Skeletal muscle cell (primary cell): Measurements from ENCODE around the gene RPTOR.

Source experiments
- DNase-seq: peaks from one replicate; pipeline ENCODE4 v3.0.0-alpha.2; 2010; ENCODE audit warnings: low read depth
- H3K4me3 ChIP-seq: 2 replicates; pipeline ENCODE4 v1.5.1; 2011; ENCODE audit warnings: low read depth, mild to moderate bottlenecking, control low read depth, low read length, moderate library complexity

Gene RPTOR

DNA sequence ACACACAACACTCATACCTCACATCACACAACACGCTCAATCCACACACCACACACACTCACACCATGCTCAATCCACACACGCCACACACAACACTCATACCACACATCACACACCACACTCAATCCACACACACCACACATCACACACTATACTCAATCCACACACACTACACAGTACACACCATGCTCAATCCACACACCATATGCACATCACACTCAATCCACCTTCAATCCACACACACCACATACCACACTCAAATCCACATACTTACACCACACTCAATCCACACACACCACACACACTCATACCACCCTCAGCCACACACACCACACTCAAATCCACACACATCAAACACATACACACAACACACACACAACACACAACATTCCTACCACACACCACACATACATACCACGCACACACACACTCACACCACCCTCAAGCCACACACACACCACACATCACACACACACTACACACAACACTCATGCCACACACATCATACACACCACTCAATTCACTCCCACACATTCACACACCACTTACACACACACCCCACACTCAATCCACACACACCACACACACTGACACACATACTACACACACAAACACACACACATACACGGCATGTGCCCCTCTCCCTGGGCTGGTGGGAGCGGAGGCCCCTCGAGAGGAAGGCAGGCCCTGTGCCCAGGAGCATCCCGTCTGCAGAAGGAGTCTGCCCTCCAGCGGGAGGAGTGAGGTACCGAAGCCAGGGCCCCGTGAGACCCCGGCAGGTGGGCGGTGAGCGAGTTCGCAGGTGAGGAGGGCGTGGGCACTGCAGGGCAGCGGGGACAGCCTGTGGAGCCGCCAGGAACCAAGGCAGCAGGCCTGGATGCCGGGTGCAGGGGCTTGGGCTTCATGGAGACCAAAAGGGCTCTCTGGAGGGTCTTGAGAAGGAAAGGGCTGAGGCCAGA, 33.1 kb upstream of the RPTOR start:
- H3K4me3 ChIP-seq = no peak overlapping the region
- DNase-seq = no peak

DNA sequence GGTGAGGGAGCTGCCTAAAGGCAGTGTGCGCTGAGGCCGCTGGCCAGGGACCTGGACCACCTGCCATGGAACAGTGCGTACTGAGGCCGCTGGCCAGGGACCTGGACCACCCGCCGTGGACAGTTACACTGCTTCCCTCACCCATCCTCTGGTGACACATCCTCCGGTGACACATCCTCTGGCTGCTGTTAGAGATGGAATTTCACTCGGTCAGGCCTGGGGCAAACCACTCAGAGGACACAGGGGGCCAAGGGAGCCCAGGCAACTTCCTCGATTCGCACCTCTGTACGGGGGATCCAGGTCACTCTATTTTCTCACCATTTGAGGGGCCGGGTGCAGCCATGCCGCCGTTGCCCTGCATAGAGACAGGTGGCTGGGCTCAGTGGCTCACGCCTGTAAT, 32.4 kb upstream of the RPTOR start:
- no peak overlapping the region for H3K4me3 ChIP-seq
- no peak for DNase-seq

DNA sequence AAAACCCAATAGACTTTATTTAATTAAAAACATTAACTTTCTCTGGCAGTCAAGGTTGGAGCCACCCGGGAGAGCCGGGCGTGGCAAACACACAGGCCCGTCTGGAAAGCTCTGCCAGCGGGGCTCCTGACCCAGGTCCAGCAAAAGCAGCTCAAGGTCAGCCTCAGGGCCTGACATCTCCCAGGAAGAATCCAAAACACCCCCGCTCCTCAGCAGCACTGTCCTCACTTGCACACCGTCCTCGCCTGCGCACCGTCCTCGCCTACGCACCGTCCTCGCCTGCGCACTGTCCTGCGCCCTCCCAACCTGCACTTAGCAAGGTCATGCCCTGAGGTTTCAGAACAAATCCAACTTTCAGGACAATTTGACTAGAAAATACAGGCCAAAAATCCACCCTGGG, 31.4 kb upstream of the RPTOR start:
- DNase-seq = no peak
- no peak overlapping the region for H3K4me3 ChIP-seq

DNA sequence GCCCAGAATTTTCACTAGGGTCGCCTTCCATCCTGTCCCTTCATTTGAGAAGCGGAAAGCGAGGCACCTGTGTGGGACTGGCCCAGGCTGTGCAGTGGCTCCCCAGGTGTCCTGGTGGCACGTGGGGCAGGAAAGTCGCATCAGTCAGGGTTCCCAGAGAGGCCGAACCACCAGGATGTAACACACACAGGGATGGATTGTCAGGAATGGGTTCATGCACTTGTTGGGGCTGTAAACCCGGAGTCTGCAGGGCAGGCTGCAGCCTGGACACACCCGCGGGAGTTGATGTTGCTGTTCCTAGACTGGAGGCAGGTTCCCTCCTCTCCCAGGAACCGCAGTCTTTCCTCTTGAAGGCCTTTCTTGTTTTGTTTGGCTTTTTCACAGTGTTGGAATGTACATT, 30.7 kb upstream of the RPTOR start:
- no peak for DNase-seq
- H3K4me3 ChIP-seq = no peak overlapping the region

DNA sequence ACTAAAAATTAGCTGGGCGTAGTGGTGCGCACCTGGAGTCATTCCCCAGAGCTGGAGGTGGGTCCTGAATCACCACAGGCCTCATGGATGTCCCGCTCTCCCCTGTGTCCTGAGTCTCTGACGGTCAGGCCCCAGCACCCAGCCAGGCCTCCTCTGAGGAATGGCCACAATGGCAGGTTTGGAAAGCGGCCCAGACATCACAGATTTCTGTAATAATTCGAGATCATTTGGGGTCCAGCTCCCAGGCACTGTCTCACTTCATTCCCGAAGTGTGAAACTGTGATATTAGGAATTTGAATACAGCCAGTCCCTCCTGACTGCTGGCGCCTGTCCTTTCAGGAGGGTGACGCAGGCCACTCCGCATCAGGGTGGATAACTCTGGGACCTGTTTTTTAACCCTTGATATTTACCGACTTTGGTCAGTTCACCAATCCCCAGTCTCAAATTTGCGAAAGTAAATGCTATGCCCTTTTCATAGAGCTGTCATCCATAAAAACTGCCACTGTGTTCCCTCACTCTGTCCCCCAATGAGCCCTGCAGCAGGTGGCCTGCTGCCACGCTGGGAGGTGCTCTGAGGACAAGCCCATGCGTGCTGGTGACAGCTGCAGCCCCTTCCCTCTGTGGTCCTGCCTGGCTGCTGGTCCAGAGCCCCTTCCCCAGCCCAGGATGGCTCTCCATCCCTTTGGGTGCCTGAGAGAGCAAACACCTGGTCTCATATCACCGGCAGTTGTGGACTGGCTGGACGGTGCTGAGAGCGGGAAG, 28.3 kb upstream of the RPTOR start:
- no peak overlapping the region for H3K4me3 ChIP-seq
- DNase-seq = no peak

DNA sequence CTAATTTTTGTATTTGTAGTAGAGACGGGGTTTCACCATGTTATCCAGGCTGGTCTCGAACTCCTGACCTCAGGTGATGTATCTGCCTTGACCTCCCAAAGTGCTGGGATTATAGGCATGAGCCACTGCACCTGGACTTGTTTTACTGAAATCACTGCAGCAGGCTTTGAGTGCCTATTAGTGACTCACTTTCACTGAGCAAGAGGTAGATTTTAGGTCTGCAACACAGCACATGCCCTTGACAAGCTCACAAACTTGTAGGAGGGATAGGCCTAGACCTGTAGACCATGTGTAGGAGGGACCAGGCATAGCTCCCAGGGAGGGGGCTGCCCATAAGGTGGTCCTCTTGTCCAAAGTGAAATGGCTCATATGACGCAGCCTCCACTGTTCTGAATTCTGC, 27.0 kb upstream of the RPTOR start:
- DNase-seq = no peak
- no peak overlapping the region for H3K4me3 ChIP-seq

DNA sequence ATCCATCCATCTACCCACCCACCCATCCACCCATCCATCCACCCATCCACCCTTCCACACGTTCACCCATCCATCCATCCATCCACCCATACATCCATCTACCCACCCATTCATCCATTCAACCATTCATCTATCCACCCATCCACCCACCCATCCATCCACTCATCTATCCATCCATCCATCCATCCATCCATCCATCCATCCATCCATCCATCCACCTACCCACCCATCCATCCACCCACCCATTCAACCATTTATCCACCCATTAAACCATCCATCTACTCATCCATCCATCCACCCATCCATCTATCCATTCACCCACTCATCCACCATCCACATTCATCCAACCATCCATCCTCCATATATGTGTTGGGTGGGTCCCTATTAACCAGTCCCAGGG, 26.2 kb upstream of the RPTOR start:
- no peak for DNase-seq
- H3K4me3 ChIP-seq = no peak overlapping the region

DNA sequence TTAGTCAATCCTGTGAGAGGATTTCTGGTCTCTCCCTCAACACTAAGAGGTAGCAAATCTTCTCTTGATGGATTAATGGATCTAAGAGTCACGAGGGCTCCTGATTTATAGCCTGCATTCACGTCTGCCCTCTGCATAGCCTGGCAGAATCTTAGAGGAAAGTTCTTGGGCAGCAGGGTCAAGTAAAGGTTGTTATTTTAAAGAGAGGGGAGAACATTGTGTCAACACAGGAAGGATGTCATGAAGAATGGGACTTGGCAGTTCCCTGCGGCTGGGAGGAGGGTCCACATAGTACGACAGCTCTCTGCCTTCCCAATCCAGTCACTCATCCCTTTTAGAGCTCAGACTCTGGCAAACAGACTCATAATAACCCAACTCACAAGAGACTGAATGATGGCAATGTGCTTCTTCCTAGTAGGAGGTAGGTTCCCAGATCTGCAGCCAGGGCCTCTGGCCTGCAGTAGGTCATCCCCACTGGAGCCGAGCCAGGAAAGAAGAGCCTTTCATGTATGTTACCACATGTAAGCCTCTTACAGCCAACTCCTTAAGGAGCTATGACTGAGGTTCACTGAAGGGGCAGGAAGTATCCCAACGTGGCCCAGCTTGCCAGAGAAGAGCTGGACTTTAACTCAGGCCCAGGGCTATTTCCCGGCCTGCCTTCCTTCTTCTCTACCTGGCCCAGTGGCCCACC, 25.4 kb upstream of the RPTOR start:
- no peak for DNase-seq
- no peak overlapping the region for H3K4me3 ChIP-seq

DNA sequence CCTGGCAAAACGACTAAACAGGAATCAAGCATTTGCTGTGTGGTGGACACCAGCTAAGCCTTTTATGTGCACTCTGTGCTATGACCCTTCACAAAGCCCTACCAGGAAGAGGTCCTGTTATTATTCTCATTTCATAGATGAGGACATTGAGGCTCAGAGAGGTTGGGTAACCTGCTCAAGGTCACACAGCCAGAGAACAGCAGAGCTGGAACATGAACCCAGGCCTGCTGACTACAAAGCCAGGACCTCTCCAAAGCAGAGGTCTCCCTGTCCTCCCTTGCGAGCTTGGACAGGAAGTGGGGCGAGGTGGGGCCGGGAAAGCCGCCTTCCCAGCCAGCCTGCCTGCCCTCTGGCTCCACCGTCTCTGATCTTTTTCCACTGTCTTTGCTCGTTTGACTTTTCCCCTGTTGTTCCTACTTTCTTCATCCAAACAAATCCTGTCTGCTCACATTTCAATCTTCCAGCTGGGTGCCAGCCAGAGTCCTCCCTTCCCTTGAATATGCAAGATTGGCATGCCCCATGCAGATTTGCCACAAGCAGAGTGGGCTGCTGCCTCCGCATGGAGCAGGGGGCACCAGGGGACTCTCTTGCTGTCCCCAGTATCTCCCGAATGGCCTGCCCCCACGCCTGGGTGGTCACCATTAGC, 23.7 kb upstream of the RPTOR start:
- no peak overlapping the region for H3K4me3 ChIP-seq
- no peak for DNase-seq

DNA sequence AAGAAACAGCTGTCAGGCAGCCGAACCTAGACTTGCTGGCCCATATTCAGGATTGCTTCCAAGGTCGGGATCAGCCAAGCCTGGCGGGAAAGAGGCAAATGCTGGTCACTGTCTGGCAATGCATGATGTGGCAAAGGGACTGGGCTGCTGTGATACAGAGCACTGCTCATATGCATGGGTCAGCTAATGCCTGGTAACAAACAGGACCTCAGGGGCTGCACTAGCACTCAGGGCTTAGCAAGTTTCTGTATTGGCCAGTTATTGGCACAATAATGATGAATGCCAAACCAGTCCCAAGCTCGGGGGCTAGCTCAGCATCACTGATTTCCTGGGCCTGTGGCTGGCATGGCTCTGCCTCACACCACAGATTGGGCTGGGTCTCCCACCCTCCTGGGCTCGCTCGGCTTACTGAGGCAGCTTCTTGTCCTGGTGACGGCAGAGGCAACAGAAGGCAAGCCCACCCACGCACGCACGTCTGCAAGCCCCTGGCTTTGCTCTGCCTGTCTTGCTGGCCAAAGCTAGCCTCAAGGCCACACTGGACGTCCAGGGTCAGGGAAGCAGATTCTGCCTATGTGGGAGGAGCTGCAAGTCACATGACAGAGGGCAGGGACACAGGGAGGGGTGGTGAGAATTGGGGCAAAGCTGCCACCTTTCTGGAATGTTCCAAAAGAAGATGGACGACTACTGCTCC, 21.4 kb upstream of the RPTOR start:
- no peak overlapping the region for H3K4me3 ChIP-seq
- DNase-seq = no peak

DNA sequence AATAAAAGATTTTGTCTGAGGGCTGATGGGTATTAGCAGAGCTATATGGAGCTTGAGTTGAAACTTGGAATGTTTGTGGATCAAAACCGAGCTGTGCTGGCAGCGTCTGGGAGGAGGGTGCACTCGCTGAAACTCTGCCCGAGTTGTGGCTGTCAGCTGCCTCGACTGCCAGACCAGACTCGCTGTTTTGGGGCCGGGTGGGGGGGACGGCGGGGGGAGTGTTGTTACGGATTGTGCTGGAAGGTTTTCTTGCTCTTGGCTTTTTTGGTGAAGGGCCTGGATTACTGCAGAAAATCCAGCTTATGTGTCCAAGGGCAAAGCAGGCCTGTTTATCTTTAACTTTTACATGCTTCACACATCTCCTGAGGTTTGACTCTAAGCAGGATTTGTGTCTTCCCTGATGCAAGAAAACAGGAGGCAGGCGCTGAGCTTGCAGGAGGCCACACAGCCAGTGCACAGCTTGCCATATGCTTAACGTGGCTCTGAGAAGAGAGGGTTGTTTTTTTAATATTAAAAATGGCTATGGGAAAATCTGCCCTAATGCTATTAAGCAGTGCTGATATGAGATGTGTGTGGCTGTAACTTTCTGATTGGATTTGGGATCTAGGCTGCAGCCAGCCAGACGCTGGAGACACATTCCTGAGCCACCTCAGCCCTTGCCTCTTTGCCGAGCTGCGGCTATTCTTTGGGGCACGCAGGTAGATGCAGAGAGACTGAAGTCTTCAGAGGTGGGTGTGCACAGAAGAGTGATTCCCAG, 20.5 kb upstream of the RPTOR start:
- no peak overlapping the region for H3K4me3 ChIP-seq
- no peak for DNase-seq

DNA sequence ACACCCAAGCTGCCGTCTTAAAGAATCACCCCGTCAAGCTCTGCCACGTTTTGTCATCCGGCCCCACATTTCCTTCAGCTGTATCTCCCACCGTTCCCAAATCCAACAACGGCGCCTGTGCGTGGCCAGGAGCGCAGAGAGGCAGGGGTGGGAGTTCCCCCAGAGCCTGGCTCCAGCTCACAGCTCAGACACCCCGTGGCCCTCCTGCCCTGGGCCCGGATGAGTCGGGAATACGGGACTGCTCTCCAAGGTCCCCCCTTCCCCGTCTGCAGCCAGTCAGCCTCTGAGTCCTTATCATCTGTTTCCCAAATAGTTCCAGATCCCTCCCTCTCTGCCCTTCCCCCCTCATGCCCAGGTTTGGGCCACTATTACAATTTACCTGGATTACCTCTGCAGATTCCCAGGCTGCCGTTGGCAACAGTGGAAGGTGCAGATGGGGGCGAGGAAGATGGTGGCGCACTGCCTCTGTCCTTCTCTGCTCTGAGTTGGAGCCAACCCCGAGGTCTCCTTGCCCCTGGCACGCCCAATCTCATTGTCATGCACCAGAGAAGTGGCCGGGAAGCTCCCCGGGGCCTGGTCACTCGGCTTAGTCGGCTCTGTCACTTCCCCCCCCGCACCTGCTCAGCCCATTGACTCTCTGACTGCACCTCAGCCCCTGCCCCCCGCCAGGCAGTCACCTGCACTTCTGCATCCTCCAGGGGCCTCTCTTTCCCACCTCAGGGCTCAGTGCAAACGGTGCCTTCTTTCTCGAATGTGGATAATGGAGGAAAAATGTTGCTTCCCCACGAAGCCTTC, 18.3 kb upstream of the RPTOR start:
- no peak for DNase-seq
- no peak overlapping the region for H3K4me3 ChIP-seq

DNA sequence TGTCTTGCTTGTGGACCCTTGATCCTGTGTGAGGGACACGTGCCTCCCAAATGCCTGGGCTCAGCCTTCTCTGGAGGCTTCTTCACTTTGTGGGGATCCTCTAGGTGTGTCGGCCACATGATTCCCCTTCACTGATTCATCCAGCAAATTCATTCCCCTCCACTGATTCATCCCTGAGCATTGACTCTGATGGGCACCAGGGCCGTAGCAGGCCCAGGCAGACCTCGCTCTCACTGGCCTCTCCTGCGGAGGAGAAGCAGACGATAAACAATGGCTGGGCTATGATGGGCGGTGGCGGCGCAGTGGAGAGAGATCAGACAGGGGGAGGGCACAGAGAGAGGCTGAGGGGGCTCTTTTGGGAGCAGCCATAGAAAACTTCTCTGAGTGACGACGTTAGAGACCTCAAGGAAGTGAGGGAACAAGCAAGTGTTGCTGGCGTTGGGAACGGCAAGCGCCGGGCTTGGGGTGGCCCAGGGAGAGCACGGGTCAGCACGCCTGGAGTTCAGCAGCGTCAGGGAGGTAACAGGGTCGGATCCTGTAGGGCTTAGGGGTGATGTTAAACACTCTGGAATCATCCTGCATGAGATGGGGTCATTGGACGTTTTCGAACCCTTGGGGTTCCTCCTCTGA, 17.5 kb upstream of the RPTOR start:
- DNase-seq = no peak
- no peak overlapping the region for H3K4me3 ChIP-seq

DNA sequence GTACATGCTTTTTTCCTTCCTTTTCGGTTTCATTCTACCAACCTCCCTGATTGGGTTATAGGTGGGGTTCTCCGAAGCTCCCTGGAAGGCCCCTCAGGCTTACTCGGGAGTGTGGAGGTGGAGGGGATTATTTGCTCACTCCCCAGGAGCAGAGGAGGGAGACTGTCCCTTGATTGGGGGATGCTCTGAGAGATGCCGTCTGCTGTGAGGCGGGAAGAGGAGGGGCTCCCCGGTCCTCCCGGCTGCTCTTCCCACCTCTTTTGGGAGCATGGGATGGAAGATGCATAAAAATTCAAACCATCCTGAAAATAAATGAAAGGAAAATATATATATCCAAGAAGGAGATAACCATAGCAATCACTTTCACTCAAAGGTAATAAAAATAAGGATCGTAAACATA, 16.1 kb upstream of the RPTOR start:
- no peak for DNase-seq
- no peak overlapping the region for H3K4me3 ChIP-seq

DNA sequence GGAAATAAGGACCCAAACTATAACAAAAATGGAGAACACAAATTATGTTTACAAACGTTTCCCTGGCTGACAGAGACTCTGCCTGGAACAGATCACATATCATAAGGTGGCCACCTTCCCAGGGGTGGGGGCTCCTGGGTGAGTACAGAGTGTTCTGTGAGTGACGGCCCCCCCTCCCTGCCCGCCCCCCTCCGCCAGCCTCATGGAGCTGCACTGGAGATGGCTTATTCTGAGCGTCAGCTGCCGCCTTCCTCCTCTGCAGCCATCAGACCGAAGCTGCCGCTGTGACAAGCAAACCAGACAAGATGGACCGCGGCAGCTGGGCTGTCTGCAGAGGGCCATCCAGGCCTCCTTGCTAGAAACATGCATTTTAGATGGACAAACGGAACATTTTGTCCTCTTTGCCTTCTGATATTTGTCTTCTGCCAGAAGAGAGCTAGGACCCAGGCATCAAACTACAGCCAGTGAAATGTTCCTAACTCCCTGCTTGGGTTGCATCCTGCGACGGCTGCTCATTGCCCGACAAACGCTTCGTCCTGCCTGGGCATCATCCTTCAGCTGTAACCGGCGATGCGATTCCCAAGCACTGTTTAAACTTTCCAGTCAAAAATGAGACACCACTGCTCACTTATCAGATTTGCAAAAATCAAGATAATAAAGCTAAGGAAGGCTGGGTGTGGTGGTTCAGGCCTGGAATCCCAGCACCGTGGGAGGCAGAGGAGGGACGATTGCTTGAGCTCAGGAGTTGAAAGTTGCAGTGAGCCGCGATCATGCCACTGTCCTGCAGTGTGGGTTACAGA, 15.3 kb upstream of the RPTOR start:
- no peak overlapping the region for H3K4me3 ChIP-seq
- peak; percentile 36 for DNase-seq

DNA sequence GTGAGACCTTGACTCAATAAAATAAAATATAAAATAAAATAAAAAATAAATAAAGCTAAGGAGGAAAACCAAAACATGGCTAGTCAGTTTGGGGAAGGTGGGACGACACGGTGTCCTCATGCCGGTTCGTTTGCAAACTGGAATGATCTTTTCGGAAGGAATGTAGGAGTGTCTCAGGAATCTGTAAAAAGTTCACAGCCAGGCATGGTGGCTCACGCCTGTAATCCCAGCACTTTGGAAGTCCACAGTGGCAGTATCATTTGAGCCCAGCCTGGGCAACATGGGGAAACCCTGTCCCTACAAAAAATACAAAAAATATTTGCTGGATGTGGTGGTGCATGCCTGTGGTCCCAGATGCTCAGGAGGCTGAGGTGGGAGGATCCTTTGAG, 14.7 kb upstream of the RPTOR start:
- H3K4me3 ChIP-seq = no peak overlapping the region
- no peak for DNase-seq

DNA sequence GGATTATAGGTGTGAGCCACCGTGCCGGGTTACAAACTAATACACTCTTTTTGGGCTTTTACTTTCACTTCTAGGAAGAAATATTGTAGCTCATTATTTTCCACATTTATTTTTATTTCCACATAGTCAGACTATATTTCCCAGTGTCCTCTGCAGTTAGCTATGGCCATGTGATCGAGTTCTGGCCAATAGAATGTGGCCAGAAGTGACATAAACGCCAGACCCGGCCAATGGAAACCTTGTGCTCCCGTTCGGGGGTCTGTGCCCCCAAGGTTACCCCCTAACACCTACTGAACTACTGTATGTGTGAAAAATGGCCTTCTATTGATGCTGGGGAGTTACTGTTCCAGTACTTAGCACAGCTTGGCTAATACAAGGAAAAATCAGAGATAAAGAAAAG, 13.2 kb upstream of the RPTOR start:
- H3K4me3 ChIP-seq = no peak overlapping the region
- no peak for DNase-seq
